Activated CD8-positive, alpha-beta T cell treated with anti-CD3 and anti-CD28 coated beads for 36 hours (primary cell): Measurements from ENCODE around the gene EHD4. TPM values are rescaled to one million over a fixed set of nuclear protein-coding genes. Genes with fewer than 3 reads are reported as not detected.

Experiments
- ATAC-seq: fragments of 200-7000 bp; cut with Tn5 transposase; one replicate; pipeline ENCODE4 v1.10.0; 2021; ENCODE audit warnings: mild to moderate bottlenecking, moderate library complexity
- CTCF ChIA-PET: fragments of 350-600 bp; sonication (Branson Sonifier 250); formaldehyde crosslinking; loops from one replicate; lab custom pipeline; 2021; ENCODE audit warnings: antibody characterized with exemption; lab: Charles Lee
- POLR2A ChIA-PET: fragments of 350-600 bp; sonication (Branson Sonifier 250); formaldehyde crosslinking; loops from one replicate; lab custom pipeline; 2021; ENCODE audit warnings: antibody characterized with exemption; lab: Charles Lee
- DNase-seq: peaks from one replicate; pipeline ENCODE4 v3.0.0-alpha.2; 2020
- H3K27ac Mint-ChIP-seq: one replicate; pipeline ENCODE4 v1.8.0; 2021; ENCODE audit warnings: mild to moderate bottlenecking, mixed read lengths
- H3K27me3 Mint-ChIP-seq: one replicate; pipeline ENCODE4 v1.8.0; 2021; ENCODE audit warnings: mixed read lengths
- H3K36me3 Mint-ChIP-seq: one replicate; pipeline ENCODE4 v1.8.0; 2021; ENCODE audit warnings: low read depth, mixed read lengths
- H3K4me1 Mint-ChIP-seq: one replicate; pipeline ENCODE4 v1.8.0; 2021; ENCODE audit warnings: low read depth, mixed read lengths
- H3K4me3 Mint-ChIP-seq: one replicate; pipeline ENCODE4 v1.8.0; 2021; ENCODE audit warnings: mild to moderate bottlenecking, moderate library complexity, mixed read lengths
- H3K9me3 Mint-ChIP-seq: one replicate; pipeline ENCODE4 v1.8.0; 2021; ENCODE audit warnings: mixed read lengths
- CTCF ChIP-seq: fragments of 200-600 bp; IDR thresholded peaks from one replicate; pipeline ENCODE4 v1.8.0; 2022; ENCODE audit warnings: antibody characterized with exemption, mild to moderate bottlenecking
- intact Hi-C: fragments of 100-400 bp; cut with micrococcal nuclease; formaldehyde crosslinking; loops from one replicate; pipeline ENCODE4 v1.10.0; 2022
- total RNA-seq, 2 experiments: library from RNA; stranded (reverse); gene quantifications; one replicate each; pipeline ENCODE4 v1.2.3, GENCODE V29; 2021

EHD4 gene
- total RNA-seq, 2 experiments from 2014 or later: 22.3 to 22.6 TPM

GRCh38 chr15:41993472-41994170 is 21.3 kb upstream of the EHD4 start:
- Mint-ChIP-seq H3K4me3 (no peak overlapping the region), H3K36me3 (no peaks in the 10 kb centered on the region), H3K27ac (no peak overlapping the region), H3K4me1 (no peaks in the 10 kb centered on the region), H3K27me3 (peaks cover 3% of the 10 kb centered on the region), H3K9me3 (no peaks in the 10 kb centered on the region)
- no peak for TF ChIP-seq CTCF
- POLR2A ChIA-PET: interaction anchor here (0.5 kb wide), 1 partner anchor 19 kb away, joined by 3 read pairs; no protein-coding TSS in a partner anchor
- no peak for ATAC-seq
- CTCF ChIA-PET: interaction anchor here (1.2 to 5.7 kb wide), 3 partner anchors 63 to 91 kb away, joined by 5 to 59 read pairs (median 10); no protein-coding TSS in a partner anchor
- intact Hi-C loops: loop anchor here (10.0 kb wide), 1 partner anchor 141 kb away; no protein-coding TSS in a partner anchor
- no peak for DNase-seq

- Mint-ChIP-seq H3K27me3 (peaks cover 3% of the 10 kb centered on the region), H3K9me3 (no peaks in the 10 kb centered on the region), H3K36me3 (no peaks in the 10 kb centered on the region), H3K27ac (no peak overlapping the region), H3K4me1 (no peaks in the 10 kb centered on the region), H3K4me3 (no peak overlapping the region)
- CTCF ChIA-PET: interaction anchor here (0.8 to 5.7 kb wide), 3 partner anchors 64 to 91 kb away, joined by 3 to 59 read pairs (median 5); no protein-coding TSS in a partner anchor
- POLR2A ChIA-PET: no interaction called here
- intact Hi-C loops: loop anchor here (10.0 kb wide), 1 partner anchor 142 kb away; no protein-coding TSS in a partner anchor
- no peak for TF ChIP-seq CTCF
- DNase-seq (no peak), ATAC-seq (no peak)
These were observed 20.4 kb upstream of the EHD4 start for GRCh38 chr15:41992803-41993190.

DNA sequence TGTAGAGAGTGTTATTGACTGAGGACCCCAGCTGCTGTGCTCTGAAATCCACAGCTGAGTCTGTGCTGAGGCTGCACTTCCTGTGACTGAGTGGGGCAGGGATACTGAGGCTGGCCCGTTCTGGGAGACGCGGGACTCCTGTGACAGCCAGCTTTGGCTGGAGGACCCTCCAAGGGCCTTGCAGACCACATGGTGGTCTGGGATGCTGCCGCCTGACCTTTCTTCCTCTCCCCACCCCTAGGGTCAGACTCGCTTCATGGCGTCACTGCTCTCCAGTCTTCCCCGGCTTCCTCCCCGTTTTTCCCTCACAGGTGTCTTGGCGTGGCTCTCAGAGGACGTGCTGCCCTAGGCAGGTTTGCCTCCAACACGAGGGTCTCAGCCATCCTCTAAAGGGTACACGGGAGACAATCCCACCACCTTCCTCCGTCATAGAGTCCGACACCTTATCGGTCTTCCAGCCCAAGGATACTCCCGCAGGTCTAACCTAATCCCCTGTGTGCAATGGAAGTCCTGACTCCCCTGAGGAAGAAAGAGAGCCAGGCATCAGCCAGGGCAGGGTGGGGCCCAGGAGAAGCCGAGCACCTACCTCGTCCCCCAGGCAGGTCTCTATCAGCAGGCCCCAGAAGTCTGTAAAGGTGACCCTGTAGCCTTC is 19.9 kb upstream of the EHD4 start:
- H3K4me1 Mint-ChIP-seq: no peaks in the 10 kb centered on the region
- H3K27me3 Mint-ChIP-seq: peaks cover 3% of the 10 kb centered on the region
- H3K4me3 Mint-ChIP-seq: no peak overlapping the region
- no peak overlapping the region for H3K27ac Mint-ChIP-seq
- no peaks in the 10 kb centered on the region for H3K36me3 Mint-ChIP-seq
- no peak for ATAC-seq
- no peak for DNase-seq
- POLR2A ChIA-PET: no interaction called here
- H3K9me3 Mint-ChIP-seq: no peaks in the 10 kb centered on the region
- CTCF ChIA-PET: interaction anchor here (0.8 to 8.9 kb wide), 3 partner anchors 69 to 91 kb away, joined by 3 to 97 read pairs (median 59); no protein-coding TSS in a partner anchor
- no peak for TF ChIP-seq CTCF
- intact Hi-C loops: loop anchor here (10.0 kb wide), 1 partner anchor 143 kb away; no protein-coding TSS in a partner anchor

- DNase-seq (no peak), ATAC-seq (no peak)
- Mint-ChIP-seq H3K27ac (no peak overlapping the region), H3K4me1 (no peaks in the 10 kb centered on the region), H3K9me3 (no peaks in the 10 kb centered on the region), H3K4me3 (no peak overlapping the region), H3K36me3 (no peaks in the 10 kb centered on the region), H3K27me3 (peaks cover 3% of the 10 kb centered on the region)
- CTCF ChIA-PET: interaction anchor here (1.0 to 8.9 kb wide), 16 partner anchors 8 to 148 kb away, joined by 3 to 97 read pairs (median 8); partner anchors contain the start of genes EHD4 and PLA2G4D
- POLR2A ChIA-PET: interaction anchor here (0.8 kb wide), 1 partner anchor 96 kb away, joined by 3 read pairs; no protein-coding TSS in a partner anchor
- intact Hi-C loops: loop anchor here (1.0 to 10.0 kb wide), 2 partner anchors 69 to 144 kb away; no protein-coding TSS in a partner anchor
- no peak for TF ChIP-seq CTCF
These were observed 18.3 kb upstream of the EHD4 start for GRCh38 chr15:41990691-41991090.
